ENCODE data around the gene NOS1AP.

Gene NOS1AP

DNA sequence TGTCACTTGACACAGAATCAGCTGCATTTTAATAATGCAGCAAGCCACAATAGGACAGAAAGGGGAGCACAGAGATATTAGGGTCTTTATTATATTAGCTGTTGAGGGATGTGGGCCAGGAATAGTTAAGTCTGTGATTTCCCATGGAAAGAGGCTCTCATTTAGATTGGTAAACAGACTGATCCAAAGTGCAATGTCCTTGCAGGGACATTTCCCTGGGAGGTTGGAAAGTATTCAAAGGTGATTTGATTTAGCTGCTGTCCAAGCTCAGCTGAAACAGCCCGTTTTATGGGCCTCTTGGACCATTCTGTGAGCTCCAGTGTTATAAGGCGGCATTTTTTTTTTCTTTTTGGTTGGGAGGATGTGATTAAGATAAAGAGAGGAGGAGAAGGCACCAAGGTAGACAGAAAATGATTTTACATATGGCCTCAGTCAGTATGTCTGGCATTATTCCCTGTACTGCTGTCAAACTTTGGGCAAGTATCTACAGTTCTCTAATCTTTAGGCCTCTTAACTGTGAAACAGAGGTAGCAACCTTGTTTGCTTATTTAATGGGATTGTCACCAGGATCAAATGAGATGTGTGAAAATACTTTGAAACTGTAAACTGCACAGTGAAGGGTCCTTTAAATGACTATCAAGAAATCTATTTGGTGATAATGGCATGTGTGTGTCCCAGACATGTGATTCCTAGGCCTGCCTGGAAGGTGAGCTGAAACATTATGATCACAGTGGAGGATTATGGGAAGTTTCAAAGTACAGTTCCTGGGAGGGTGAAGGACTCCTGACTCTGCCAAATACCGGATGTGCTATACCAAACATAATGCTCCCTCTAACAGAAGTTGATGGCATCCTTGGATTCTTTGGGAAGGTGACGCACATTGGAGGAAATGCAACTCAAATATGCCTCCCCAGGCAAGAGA lies 62.2 kb downstream of the NOS1AP start:
- no peak overlapping the region for H3K4me3 ChIP-seq (ENCODE audit: low read depth, low read length)
- no peaks in the 10 kb centered on the region for H3K27me3 ChIP-seq (replicated peaks)
- no peak for DNase-seq
- TF ChIP-seq, protein P1, sequence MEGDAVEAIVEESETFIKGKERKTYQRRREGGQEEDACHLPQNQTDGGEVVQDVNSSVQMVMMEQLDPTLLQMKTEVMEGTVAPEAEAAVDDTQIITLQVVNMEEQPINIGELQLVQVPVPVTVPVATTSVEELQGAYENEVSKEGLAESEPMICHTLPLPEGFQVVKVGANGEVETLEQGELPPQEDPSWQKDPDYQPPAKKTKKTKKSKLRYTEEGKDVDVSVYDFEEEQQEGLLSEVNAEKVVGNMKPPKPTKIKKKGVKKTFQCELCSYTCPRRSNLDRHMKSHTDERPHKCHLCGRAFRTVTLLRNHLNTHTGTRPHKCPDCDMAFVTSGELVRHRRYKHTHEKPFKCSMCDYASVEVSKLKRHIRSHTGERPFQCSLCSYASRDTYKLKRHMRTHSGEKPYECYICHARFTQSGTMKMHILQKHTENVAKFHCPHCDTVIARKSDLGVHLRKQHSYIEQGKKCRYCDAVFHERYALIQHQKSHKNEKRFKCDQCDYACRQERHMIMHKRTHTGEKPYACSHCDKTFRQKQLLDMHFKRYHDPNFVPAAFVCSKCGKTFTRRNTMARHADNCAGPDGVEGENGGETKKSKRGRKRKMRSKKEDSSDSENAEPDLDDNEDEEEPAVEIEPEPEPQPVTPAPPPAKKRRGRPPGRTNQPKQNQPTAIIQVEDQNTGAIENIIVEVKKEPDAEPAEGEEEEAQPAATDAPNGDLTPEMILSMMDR (IDR thresholded peaks at IDR 0.05; ENCODE audit: low read depth, low read length, missing control alignments) = no peak
- H3K27ac ChIP-seq = no peak overlapping the region
- in situ Hi-C loops (cut with HindIII; ENCODE audit: low pct_ligation_motif_present, low sequenced_read_pairs) = no loop called here
- no peaks in the 10 kb centered on the region for H3K36me3 ChIP-seq (replicated peaks)

GRCh38 chr1:162133566-162133965 lies 64.1 kb downstream of the NOS1AP start:
- Histone ChIP-seq H3K4me3 (ENCODE audit: low read depth, low read length) (no peak overlapping the region), H3K27ac (no peak overlapping the region), H3K36me3 (replicated peaks) (no peaks in the 10 kb centered on the region), H3K27me3 (replicated peaks) (no peaks in the 10 kb centered on the region)
- TF ChIP-seq, protein P1 (IDR thresholded peaks at IDR 0.05; ENCODE audit: low read depth, low read length, missing control alignments) = no peak
- no peak for DNase-seq
- in situ Hi-C loops (cut with HindIII; ENCODE audit: low pct_ligation_motif_present, low sequenced_read_pairs) = no loop called here

- no peak for DNase-seq
- H3K27me3 ChIP-seq (replicated peaks) = no peaks in the 10 kb centered on the region
- no peak overlapping the region for H3K27ac ChIP-seq
- TF ChIP-seq, protein P1 (IDR thresholded peaks at IDR 0.05; ENCODE audit: low read depth, low read length, missing control alignments) = no peak
- no peak overlapping the region for H3K4me3 ChIP-seq (ENCODE audit: low read depth, low read length)
- no peaks in the 10 kb centered on the region for H3K36me3 ChIP-seq (replicated peaks)
- in situ Hi-C loops (cut with HindIII; ENCODE audit: low pct_ligation_motif_present, low sequenced_read_pairs) = no loop called here
Observed at GRCh38 chr1:162134646-162135045, 65.2 kb downstream of the NOS1AP start.

GRCh38 chr1:162135271-162135775 lies 65.8 kb downstream of the NOS1AP start:
- no peak overlapping the region for H3K27ac ChIP-seq
- TF ChIP-seq, protein P1 (IDR thresholded peaks at IDR 0.05; ENCODE audit: low read depth, low read length, missing control alignments) = no peak
- DNase-seq = no peak
- H3K27me3 ChIP-seq (replicated peaks) = no peaks in the 10 kb centered on the region
- in situ Hi-C loops (cut with HindIII; ENCODE audit: low pct_ligation_motif_present, low sequenced_read_pairs) = no loop called here
- H3K4me3 ChIP-seq (ENCODE audit: low read depth, low read length) = no peak overlapping the region
- no peaks in the 10 kb centered on the region for H3K36me3 ChIP-seq (replicated peaks)

DNA sequence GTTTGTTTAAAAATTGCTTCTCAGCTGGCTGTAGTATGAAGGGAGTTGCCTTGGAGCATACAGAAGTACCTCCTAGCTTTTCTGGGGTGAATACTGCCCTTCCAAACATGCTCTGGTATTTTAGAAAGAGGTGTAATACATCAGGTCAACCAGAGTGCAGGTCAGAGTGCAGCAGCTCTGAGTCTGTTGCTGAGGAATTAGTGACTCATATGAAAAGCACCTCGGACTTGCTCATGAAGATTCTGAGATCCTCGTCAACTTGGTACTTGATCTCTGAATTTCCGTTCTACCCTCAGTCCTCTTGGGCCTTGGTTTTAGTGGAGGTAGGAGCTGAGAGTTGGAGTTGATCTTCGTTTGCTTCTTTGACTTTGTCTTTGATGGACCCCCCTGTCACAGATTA lies 67.3 kb downstream of the NOS1AP start:
- Histone ChIP-seq H3K27me3 (replicated peaks) (no peaks in the 10 kb centered on the region), H3K4me3 (ENCODE audit: low read depth, low read length) (no peak overlapping the region), H3K27ac (peak overlapping the region; percentile 56), H3K36me3 (replicated peaks) (no peaks in the 10 kb centered on the region)
- in situ Hi-C loops (cut with HindIII; ENCODE audit: low pct_ligation_motif_present, low sequenced_read_pairs) = no loop called here
- peak; percentile 86 for DNase-seq
- TF ChIP-seq, protein P1 (IDR thresholded peaks at IDR 0.05; ENCODE audit: low read depth, low read length, missing control alignments) = no peak
